Measurements from ENCODE around the gene EXTL1.
A peak's percentile ranks its signal among the peaks of the same experiment; 100 is the strongest.
"Not testable (repeated sequence)": the region's sequence is repeated elsewhere in the genome, so short reads cannot be mapped to it uniquely, and the experiment has no call there.

EXTL1 gene, protein sequence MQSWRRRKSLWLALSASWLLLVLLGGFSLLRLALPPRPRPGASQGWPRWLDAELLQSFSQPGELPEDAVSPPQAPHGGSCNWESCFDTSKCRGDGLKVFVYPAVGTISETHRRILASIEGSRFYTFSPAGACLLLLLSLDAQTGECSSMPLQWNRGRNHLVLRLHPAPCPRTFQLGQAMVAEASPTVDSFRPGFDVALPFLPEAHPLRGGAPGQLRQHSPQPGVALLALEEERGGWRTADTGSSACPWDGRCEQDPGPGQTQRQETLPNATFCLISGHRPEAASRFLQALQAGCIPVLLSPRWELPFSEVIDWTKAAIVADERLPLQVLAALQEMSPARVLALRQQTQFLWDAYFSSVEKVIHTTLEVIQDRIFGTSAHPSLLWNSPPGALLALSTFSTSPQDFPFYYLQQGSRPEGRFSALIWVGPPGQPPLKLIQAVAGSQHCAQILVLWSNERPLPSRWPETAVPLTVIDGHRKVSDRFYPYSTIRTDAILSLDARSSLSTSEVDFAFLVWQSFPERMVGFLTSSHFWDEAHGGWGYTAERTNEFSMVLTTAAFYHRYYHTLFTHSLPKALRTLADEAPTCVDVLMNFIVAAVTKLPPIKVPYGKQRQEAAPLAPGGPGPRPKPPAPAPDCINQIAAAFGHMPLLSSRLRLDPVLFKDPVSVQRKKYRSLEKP

DNA sequence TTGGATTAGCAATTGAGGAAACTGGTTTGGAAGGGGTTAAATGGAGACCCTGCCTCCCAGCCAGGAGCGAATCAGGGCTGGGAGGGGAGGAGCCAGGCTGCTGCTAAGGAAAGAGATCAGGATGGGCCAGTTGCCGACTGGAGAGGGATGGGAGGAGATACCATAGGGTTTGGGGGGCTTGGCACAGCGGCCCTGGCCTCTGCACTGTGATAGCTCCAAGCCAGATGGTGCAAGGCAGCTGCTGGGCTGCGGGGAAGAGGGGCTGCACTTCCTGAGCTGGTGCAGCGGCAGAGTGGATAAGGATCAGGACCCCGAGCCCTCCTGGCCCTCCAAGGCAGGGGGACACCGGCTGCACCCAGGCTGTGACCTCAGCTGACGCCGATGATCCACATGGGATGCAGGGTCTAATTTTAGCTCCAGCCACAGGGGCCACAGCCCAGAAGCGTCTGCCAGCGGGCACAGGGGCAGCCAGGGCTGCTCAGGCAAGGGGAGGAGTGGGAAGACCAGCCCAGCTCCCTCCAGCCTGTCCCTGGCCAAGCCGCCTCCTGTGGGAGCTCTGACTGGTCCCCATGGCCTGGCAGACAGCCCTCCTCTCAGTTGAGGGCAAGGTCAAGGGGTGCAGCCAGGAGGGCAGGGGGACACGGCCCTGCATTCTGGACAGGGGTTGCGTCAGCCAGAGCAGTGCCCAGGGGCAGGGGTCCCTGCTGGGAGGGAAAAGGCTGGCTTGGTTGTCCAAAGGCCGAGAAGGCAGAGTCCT is at the start of gene EXTL1:
TSS of gene EXTL1 (plus strand) at position 129 of the 757 bp plus-strand sequence. CDS start 872 bp downstream, outside the sequence.
- no peak for DNase-seq

DNA sequence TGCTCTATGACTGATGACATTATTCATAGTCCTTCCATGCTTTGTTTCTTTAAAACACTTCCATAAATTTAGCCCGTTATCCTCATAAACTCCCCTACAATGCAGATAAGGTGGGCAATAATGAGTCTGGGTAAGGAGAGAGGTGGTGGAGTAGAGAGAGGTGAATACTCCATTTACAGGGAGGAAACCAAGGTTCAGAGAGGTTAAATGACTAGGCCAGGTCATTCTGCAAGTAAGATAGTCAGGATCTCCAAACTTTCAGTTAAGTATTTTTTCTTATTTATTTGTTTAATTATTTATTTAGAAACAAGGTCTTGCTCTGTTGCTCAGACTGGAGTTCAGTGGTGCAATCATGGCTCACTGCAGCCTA is 49.8 kb upstream of the EXTL1 start:
- no peak for DNase-seq

DNA sequence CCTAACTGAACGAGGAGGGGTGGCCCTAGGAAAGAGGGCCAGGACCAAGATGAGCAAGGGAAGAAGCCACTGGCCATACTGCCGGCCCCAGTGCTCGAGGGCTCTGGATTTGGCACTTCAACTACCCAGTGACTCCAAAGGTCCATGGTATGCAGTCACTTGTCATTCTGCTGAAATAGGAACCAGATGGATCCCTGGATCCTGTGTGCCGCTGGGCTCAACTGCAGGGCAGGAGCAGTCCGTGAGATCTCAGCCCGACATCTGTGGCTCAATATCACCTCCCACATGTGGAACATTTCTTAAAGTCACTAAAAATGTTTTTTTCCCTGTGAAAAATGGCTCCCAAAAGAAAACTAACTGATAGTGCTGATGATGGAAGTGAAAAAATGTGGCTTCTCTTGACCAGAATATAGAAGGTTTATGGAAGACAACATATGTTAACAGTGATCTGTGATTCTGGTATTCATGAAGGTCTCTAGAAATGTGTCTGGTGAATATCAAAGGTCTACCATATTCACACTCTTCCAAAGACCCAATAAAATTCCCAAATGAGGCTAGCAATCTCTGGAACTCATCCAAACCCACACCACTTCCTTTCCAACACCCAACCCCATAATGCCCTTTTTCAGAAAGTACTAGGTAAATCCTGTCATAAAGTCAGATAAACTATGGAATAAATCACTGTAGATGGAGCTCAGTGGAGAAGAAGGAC is 47.8 kb upstream of the EXTL1 start:
- no peak for DNase-seq

DNA sequence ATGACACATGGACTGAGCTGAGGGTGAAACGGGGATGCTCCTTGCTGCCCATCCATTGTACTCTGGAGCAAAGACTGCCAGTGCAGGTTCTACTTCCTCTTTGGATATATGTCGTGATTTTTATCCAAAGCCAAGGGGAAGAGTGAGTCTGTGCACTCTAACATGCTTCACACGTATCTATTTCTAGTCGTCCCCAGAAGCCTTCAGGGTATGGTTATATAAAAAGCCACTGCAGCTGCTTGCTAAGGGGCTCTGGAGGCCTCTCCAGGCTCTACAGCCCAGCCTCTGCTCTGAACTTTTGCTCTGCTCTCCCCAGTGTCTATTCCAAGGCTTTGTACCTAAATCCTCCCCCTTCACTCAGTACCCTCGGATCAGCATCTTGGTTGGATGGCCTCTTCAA is 43.8 kb upstream of the EXTL1 start:
- DNase-seq: no peak

DNA sequence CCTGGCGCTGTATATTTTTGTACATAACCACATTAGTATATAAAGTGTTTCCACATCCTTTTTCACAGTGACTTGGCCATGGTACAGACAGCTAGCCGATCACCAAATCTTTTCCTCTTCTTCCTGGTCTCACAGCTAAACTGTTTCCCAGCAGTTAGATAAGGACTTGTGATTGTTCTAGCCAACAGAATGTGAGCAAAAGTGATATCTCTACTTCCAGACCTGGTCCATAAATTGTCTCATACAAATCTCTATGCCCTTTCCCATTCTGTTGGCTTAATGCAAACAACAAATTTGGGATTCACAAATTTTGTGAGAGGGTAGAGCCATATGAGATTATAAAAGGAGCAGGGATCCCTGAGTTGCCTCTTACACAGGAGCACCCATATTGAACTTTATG is 43.2 kb upstream of the EXTL1 start:
- DNase-seq: no peak

DNA sequence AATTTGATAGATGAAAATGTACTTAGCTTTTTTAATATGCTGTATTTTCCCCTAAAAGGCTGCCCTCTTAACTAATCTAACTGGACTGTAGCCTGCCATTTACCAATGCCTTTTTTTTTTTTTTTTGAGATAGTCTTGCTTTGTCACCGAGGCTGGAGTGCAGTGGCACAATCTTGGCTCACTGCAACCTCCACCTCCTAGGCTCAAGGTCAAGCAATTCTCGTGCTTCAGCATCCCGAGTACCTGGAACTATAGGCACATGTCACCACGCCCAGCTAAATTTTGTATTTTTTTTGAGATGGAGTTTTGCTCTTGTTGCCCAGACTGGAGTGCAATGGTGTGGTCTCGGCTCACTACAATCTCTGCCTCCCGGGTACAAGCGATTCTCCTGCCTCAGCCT is 42.4 kb upstream of the EXTL1 start:
- no peak for DNase-seq

DNA sequence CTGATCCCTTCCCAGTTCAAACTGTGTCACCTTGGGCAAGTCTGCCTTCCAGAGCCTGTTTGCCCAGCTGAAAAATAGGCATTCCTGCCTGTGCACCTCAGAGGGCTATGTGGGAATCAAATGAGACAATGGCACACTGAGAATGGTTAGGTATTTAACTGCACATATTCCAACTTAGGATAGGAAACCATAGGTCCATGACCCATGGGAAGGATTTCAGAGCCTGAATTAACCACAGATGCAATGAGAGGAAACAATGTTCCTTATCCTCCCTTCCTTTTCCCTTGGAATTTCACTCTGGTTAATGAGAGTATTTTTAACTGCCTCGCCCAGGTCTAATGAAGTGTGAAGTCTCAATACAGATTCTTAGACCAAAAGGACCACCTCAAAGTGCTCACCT is 36.4 kb upstream of the EXTL1 start:
- no peak for DNase-seq

DNA sequence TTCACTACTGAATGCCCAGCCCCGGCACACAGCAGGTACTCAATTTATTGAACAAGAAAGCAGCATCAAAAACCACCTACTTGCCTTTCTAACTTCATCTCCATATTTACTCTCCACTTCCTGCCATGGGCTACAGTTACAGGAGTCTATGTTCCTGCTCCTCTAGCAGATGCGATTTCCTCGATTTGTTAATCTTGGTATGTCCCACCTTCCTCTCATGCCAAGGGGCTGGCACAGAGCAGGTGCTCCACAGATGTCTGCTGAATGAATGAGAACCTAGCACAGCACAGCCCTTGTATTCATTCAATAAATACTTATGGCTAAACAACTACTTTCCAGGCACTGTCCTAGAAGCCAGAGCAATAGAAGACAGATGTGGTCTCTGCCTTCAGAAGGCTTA is 35.9 kb upstream of the EXTL1 start:
- no peak for DNase-seq

DNA sequence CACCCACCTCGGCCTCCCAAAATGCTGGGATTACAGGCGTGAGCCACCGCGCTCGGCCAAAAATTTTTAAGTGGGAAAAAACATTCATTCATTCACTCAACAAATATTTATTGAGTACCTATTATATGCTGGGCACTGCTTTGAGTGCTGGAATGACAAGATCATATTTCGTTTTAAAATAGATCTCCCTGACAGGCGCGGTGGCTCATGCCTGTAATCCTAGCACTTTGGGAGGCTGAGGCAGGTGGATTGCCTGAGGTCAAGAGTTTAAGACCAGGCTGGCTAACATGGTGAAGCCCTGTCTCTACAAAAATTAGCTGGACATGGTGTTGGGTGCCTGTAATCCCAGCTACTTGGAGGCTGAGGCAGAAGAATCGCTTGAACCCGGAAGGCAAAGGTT is 34.8 kb upstream of the EXTL1 start:
- DNase-seq: not testable (repeated sequence)

DNA sequence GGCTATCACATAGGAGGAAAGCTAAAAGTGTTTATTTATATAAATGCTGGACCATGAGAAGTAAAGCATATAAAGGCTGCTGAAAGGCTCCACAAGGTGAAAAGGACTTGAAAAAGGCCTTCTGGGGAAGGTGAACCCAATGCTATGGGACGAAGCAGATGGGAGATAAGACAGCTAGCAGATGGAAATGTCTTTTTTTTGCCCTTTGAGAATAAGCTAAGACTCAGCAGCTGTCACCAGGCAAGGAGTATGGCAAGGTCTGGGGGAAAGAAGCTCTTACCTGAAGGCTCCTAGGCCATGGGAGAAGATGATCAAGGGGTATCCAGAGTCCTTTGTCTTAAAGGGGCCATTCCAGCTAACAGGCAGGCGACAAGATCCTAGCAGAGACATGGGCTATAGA is 33.6 kb upstream of the EXTL1 start:
- no peak for DNase-seq

DNA sequence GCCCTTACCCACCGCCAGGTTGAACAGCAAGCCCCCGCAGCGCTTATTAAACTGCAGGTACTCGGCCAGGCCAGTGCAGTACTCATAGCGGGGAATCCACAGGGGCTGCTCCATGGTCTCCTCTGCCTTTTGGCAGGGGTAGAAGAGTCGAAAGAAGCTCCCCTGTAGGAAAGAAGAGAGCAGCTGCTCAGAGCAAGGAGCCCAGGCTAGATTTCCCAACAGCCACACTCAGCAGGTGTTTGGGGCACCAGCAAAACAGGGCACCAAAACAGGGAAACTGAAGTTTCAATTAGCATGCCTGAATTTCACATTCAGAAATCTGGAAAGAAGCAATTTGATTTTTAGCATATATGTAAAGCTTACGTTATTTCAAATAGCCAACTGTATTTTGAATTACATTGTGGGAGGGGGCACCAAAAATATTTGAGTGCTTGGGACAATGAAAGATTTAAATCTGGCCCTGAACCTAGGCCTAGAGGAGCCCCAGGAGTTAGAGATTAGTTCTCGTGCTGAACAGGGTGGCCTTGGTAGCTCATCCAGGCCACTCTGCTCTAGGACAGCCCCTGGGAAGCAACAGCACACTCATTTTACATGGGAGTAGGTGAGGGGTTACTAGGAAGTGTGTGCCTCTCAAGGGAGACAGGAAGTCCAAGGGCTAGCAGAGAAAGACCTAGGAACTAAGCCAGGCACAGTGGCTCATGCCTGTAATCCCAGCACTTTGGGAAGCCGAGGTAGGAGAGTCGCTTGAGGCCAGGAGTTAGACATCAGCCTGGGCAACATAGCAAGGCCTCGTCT is 31.9 kb upstream of the EXTL1 start:
- no peak for DNase-seq

DNA sequence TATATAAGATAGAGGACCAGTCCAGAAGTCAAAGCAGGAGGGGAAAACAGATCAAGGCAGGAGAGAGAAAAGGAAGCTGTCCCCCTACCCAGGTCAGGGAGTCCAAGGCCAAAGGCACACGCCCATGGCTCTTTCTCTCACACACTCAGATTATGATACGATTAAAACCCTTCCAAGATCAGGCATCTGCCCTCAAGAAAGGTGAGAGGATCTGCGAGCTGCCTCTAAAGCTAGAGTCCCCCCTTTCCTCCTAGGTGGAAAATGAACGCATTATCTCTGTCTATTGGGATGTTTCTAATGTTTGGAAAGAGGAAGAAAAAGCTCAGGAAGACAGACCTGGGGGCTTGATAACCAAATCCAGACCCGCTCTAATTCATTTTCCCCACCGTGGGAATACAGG is 31.3 kb upstream of the EXTL1 start:
- no peak for DNase-seq

DNA sequence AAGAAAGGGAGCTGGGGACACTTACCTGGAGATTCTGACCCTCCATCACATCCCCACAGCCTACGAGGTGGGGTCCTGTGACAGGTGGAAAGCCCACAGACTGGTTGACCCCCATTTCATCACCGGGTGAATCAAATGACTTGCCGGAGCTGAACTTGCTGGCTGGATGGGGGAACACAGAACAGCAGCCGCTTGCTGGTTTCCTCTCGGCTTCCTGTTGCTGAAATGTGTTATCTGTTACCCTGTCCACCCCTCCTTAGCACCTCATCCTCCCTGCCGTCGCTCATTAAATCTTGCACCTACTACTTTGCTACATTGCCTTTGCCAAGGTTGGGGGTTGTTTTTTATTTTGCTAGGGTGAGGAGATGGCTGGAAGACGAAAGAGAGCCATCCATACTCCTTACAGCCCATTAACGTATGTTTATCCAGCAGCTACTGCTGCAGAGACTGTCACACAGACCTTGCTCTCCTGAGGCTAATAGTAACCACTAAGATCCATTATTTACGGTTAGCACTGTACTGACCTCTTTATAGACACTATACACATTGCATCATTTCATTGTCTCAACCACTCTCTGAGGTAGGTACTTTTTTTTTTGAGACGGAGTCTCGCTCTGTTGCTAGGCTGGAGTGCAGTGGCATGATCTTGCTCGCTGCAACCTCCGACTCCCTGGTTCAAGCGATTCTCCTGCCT is 30.7 kb upstream of the EXTL1 start:
- DNase-seq: peak; percentile 37

DNA sequence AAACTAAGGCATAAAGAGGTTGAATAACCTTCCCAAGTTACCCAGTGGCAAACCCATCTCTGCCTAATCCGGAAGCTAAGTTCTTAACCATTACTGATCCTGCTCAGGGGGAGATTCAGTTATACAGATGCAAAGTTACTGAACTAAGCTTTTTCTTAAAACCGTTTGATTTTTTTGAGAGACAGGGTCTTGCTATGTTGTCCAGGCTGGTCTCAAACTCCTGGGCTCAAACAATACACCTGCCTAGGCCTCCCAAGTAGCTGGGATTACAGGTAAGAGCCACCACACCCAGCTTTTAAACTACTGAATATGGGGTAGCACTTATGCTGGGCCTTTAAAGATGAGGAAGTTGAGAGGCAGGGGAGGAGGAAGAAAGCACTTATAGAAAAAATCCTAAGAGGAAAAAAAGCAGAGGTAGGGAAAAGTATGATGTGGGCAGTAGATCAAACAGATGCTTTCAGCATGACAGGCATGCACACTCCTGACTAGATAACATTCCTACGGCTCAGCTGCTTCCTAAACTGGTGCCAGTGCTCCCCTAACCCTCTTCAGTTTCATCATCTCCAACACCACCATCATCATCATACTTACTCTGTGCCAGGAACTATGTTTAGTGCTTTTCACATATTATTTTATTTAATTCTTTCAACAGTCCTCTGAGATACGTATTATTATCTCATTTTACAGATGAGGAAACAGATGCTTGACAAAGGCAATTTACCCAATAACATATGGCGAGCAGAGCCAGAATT is 29.5 kb upstream of the EXTL1 start:
- DNase-seq: no peak

DNA sequence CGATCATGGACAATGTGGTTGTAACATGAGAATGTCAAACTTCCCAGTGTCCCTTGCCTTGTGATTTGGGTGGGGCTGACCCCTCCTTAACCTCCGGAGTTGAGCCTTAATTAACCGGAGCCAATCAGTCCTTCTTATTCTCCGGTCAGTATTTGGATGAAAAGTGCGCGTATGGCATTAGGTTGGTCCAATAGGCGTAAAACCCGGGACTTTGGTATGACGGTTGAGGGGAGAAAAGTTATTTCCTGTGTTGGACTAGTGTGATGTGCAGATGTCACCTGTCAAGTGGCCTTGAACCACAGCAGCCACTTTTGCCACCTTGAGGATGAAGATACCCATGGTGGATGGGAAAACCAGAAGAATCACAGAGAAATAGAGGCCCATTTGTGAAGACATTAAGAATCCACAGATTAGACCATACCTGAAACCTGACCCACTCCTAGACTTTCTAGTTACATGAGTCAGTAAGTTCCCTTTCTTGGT is 28.8 kb upstream of the EXTL1 start:
- DNase-seq: no peak

DNA sequence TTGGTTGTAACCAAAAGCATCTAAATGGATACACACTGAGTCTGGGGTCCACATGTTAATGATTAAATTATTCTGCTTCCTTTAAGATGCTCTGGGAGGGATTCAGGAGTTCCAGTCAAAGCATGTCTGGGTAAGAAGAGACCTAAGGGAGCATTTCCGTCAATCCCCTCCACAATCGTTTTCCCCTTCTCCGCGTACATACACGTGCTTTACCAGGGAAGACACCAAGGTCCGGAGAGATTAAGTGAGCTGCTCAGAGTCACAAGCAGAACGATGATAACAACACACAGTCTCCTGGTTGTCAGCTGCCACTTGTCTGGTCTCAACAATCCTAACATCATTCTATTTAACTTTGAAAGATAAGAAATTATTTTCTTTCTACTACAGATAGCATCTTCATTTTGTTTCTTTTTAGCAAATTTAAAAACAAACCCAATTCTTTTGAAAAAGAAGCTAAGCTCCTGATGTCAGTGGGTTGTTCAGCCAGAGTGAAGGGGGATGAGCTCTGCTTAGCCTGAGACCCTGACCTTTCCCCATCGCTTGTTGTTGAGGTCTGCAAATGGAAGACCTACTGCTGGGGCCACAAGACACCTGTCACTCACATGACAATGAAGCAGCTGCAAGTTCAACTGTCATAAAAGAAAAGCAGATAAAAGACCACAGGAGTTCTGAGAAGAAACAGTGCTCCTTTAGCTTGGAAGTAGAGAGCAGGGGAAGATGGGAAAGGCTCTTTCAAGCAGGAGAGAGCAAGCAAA is 28.2 kb upstream of the EXTL1 start:
- no peak for DNase-seq

DNA sequence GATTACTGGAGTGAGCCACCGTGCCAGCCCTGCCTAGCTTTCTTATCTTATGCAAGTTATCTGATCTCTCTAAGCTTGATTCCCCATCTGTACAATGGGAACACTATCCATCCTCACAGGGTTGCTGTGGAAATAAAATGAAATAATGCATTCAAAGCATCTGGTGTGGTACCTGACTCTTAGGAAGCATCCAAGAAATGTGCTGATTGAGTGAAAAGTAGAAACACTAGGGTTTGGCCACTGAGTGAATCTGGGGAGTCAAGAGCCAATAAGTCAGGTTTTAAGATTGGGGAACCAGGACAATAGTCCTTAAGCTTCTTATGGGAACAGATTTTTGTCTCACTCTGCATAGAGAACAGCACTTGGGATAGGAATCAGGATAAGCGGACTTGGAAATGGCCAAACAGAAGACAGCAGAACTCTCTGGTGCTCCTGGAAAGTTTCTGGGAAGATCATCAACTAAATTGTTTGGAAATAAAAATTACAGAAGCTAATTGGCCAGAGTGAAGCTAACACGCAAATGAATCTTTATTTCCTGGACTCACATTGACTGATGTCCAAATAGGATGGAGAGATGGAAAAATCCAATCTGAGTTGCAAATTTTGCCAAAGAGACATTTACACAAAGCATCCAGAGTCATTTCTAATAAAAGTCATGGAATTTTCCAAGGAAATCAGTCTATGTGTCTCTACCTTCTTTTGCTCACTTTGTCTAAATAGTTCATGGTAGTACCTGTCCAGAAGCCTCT is 27.0 kb upstream of the EXTL1 start:
- no peak for DNase-seq

DNA sequence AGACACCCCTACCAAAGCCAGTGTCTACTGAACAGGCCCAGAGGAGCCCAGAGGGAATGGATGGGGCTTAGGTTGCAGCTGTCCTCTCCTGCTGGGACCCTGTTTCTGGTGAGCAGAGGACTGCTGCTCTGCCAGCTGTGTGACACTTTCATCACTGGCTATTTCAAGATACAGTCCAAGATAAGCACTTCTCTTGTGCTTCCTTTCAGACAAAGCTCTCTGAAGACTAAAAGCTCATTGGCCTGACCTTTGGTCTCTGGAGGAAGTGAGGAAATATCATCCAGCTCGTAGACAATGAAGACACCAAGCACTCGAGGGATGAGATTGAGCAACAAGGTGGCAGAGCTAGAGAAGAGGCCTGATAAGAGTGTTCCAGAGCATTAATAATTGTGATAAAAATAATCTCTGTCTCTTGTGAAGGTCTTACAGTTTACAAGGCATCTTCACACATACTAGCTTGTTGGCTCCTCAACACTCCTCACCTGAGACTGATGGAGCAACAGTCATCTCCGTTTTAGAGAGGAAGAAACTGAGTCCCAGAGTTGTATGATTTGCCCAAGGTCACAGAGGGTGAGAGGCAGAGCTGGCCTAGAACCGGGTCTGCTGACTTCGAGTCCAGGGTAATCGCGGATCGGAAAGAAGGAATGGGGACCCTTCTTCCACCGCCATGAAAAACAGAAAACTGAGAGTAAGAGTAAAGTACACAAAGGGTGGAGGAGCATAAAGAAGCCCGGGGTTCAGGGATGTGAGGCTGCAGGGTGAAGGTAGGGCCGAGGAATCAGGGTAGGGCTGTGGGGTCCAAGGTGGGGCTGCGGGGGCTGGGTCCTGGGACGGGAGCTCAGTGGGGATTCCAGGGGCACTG is 24.4 kb upstream of the EXTL1 start:
- DNase-seq: no peak

Data from activated naive CD4-positive, alpha-beta T cell treated with anti-CD3 and anti-CD28 coated beads, Interleukin-2, amount 50 U/mL, for 16 hours (primary cell).